ENCODE measurements around the gene TBRG4. TPM values are rescaled to one million over a fixed set of nuclear protein-coding genes. Genes with fewer than 3 reads are reported as not detected.
"Not testable (repeated sequence)": the region's sequence is repeated elsewhere in the genome, so short reads cannot be mapped to it uniquely, and the experiment has no call there.

The TBRG4 gene
- total RNA-seq, 2 donors from 2014 or later, result 63.6 to 85.1 TPM

GRCh38 chr7:45119550-45119949 is 8.1 kb upstream of the TBRG4 start:
- Mint-ChIP-seq H3K36me3 (ENCODE audit: low read depth) (peaks cover 2% of the 10 kb centered on the region), H3K27me3 (peaks cover 2% of the 10 kb centered on the region), H3K4me1 (peaks cover 20% of the 10 kb centered on the region), H3K4me3 (no peak overlapping the region), H3K27ac (no peak overlapping the region)
- DNase-seq (no peak), ATAC-seq (no peak)
- no peaks in the 10 kb centered on the region for H3K9me3 ChIP-seq (ENCODE audit: control insufficient read depth, low read length, poor library complexity, severe bottlenecking)

- ATAC-seq, result no peak
- peaks cover 2% of the 10 kb centered on the region for H3K36me3 Mint-ChIP-seq (ENCODE audit: low read depth)
Observed at GRCh38 chr7:45118889-45119331, 7.4 kb upstream of the TBRG4 start.

GRCh38 chr7:45118292-45118691 is 6.8 kb upstream of the TBRG4 start:
- ATAC-seq, result no peak
- DNase-seq, result no peak
- H3K9me3 ChIP-seq (ENCODE audit: control insufficient read depth, low read length, poor library complexity, severe bottlenecking), result no peaks in the 10 kb centered on the region
- Mint-ChIP-seq H3K36me3 (ENCODE audit: low read depth) (peaks cover 2% of the 10 kb centered on the region), H3K27ac (no peak overlapping the region), H3K27me3 (peaks cover 7% of the 10 kb centered on the region), H3K4me3 (no peak overlapping the region), H3K4me1 (peaks cover 16% of the 10 kb centered on the region)

More at GRCh38 chr7:45118889-45119331, 7.4 kb upstream of the TBRG4 start:
- H3K9me3 ChIP-seq (ENCODE audit: control insufficient read depth, low read length, poor library complexity, severe bottlenecking), result no peaks in the 10 kb centered on the region
- Mint-ChIP-seq H3K4me3 (no peak overlapping the region), H3K27ac (no peak overlapping the region), H3K4me1 (peaks cover 20% of the 10 kb centered on the region), H3K27me3 (peaks cover 7% of the 10 kb centered on the region)
- no peak for DNase-seq

GRCh38 chr7:45117582-45117981 is 6.1 kb upstream of the TBRG4 start:
- Mint-ChIP-seq H3K36me3 (ENCODE audit: low read depth) (peaks cover 2% of the 10 kb centered on the region), H3K27ac (no peak overlapping the region), H3K4me1 (peaks cover 13% of the 10 kb centered on the region), H3K27me3 (peaks cover 7% of the 10 kb centered on the region), H3K4me3 (no peak overlapping the region)
- ATAC-seq (no peak), DNase-seq (no peak)
- no peaks in the 10 kb centered on the region for H3K9me3 ChIP-seq (ENCODE audit: control insufficient read depth, low read length, poor library complexity, severe bottlenecking)

- H3K4me3 Mint-ChIP-seq, result no peak overlapping the region
- H3K27me3 Mint-ChIP-seq, result peaks cover 7% of the 10 kb centered on the region
- H3K36me3 Mint-ChIP-seq (ENCODE audit: low read depth), result peaks cover 3% of the 10 kb centered on the region
- H3K4me1 Mint-ChIP-seq, result peaks cover 20% of the 10 kb centered on the region
- ATAC-seq, result no peak
- no peak overlapping the region for H3K27ac Mint-ChIP-seq
- no peak for DNase-seq
- H3K9me3 ChIP-seq (ENCODE audit: control insufficient read depth, low read length, poor library complexity, severe bottlenecking), result no peaks in the 10 kb centered on the region
Observed at GRCh38 chr7:45116048-45116447, 4.6 kb upstream of the TBRG4 start.

- H3K36me3 Mint-ChIP-seq (ENCODE audit: low read depth), result peaks cover 3% of the 10 kb centered on the region
- ATAC-seq (no peak), DNase-seq (no peak)
- no peak overlapping the region for H3K27ac Mint-ChIP-seq
- H3K9me3 ChIP-seq (ENCODE audit: control insufficient read depth, low read length, poor library complexity, severe bottlenecking), result no peaks in the 10 kb centered on the region
- H3K4me3 Mint-ChIP-seq, result no peak overlapping the region
- H3K27me3 Mint-ChIP-seq, result peaks cover 7% of the 10 kb centered on the region
- peaks cover 27% of the 10 kb centered on the region for H3K4me1 Mint-ChIP-seq
Observed at GRCh38 chr7:45114926-45115325, 3.4 kb upstream of the TBRG4 start.

GRCh38 chr7:45114257-45114656 is 2.8 kb upstream of the TBRG4 start:
- not testable (repeated sequence) for H3K36me3 Mint-ChIP-seq (ENCODE audit: low read depth); DNase-seq; H3K9me3 ChIP-seq (ENCODE audit: control insufficient read depth, low read length, poor library complexity, severe bottlenecking); ATAC-seq; H3K27me3 Mint-ChIP-seq; H3K4me3 Mint-ChIP-seq
- peaks cover 28% of the 10 kb centered on the region for H3K4me1 Mint-ChIP-seq
- peak overlapping the region; percentile 60 for H3K27ac Mint-ChIP-seq

- ATAC-seq, result no peak
- Mint-ChIP-seq H3K27me3 (peaks cover 7% of the 10 kb centered on the region), H3K4me3 (peak overlapping the region; percentile 43), H3K4me1 (peaks cover 30% of the 10 kb centered on the region), H3K27ac (peak overlapping the region; percentile 97), H3K36me3 (ENCODE audit: low read depth) (peaks cover 3% of the 10 kb centered on the region)
- DNase-seq, result no peak
- H3K9me3 ChIP-seq (ENCODE audit: control insufficient read depth, low read length, poor library complexity, severe bottlenecking), result no peaks in the 10 kb centered on the region
Observed at GRCh38 chr7:45112648-45113047, 1.2 kb upstream of the TBRG4 start.

GRCh38 chr7:45108863-45109262 is 2.6 kb downstream of the TBRG4 start:
- no peak for ATAC-seq
- Mint-ChIP-seq H3K27me3 (no peaks in the 10 kb centered on the region), H3K36me3 (ENCODE audit: low read depth) (peaks cover 3% of the 10 kb centered on the region), H3K27ac (peak overlapping the region; percentile 49), H3K4me3 (no peak overlapping the region), H3K4me1 (peaks cover 31% of the 10 kb centered on the region)
- DNase-seq, result no peak
- no peaks in the 10 kb centered on the region for H3K9me3 ChIP-seq (ENCODE audit: control insufficient read depth, low read length, poor library complexity, severe bottlenecking)

GRCh38 chr7:45107356-45107755 is 4.1 kb downstream of the TBRG4 start:
- DNase-seq, result no peak
- no peak overlapping the region for H3K4me3 Mint-ChIP-seq
- H3K27ac Mint-ChIP-seq, result peak overlapping the region; percentile 49
- no peaks in the 10 kb centered on the region for H3K27me3 Mint-ChIP-seq
- no peak for ATAC-seq
- H3K4me1 Mint-ChIP-seq, result peaks cover 28% of the 10 kb centered on the region
- H3K36me3 Mint-ChIP-seq (ENCODE audit: low read depth), result peaks cover 3% of the 10 kb centered on the region
- H3K9me3 ChIP-seq (ENCODE audit: control insufficient read depth, low read length, poor library complexity, severe bottlenecking), result no peaks in the 10 kb centered on the region

GRCh38 chr7:45106820-45107219 is 4.7 kb downstream of the TBRG4 start:
- H3K4me1 Mint-ChIP-seq, result peaks cover 23% of the 10 kb centered on the region
- ATAC-seq (no peak), DNase-seq (no peak)
- no peaks in the 10 kb centered on the region for H3K27me3 Mint-ChIP-seq
- H3K9me3 ChIP-seq (ENCODE audit: control insufficient read depth, low read length, poor library complexity, severe bottlenecking), result no peaks in the 10 kb centered on the region
- H3K36me3 Mint-ChIP-seq (ENCODE audit: low read depth), result peaks cover 3% of the 10 kb centered on the region
- H3K27ac Mint-ChIP-seq, result peak overlapping the region; percentile 49
- no peak overlapping the region for H3K4me3 Mint-ChIP-seq

GRCh38 chr7:45105588-45106188 is 5.8 kb downstream of the TBRG4 start:
- Mint-ChIP-seq H3K36me3 (ENCODE audit: low read depth) (no peaks in the 10 kb centered on the region), H3K4me1 (peaks cover 14% of the 10 kb centered on the region), H3K27me3 (no peaks in the 10 kb centered on the region), H3K4me3 (no peak overlapping the region), H3K27ac (no peak overlapping the region)
- ATAC-seq (no peak), DNase-seq (no peak)
- H3K9me3 ChIP-seq (ENCODE audit: control insufficient read depth, low read length, poor library complexity, severe bottlenecking), result no peaks in the 10 kb centered on the region

- no peak for DNase-seq
- no peaks in the 10 kb centered on the region for H3K36me3 Mint-ChIP-seq (ENCODE audit: low read depth)
- ATAC-seq, result no peak
- H3K27me3 Mint-ChIP-seq, result no peaks in the 10 kb centered on the region
- peaks cover 9% of the 10 kb centered on the region for H3K4me1 Mint-ChIP-seq
- no peak overlapping the region for H3K4me3 Mint-ChIP-seq
- H3K27ac Mint-ChIP-seq, result no peak overlapping the region
- no peaks in the 10 kb centered on the region for H3K9me3 ChIP-seq (ENCODE audit: control insufficient read depth, low read length, poor library complexity, severe bottlenecking)
Observed at GRCh38 chr7:45104844-45105587, 6.5 kb downstream of the TBRG4 start.
